ENCODE results near the gene SLC22A7.
"Not testable (repeated sequence)": the region's sequence is repeated elsewhere in the genome, so short reads cannot be mapped to it uniquely, and the experiment has no call there.

The SLC22A7 gene

DNA sequence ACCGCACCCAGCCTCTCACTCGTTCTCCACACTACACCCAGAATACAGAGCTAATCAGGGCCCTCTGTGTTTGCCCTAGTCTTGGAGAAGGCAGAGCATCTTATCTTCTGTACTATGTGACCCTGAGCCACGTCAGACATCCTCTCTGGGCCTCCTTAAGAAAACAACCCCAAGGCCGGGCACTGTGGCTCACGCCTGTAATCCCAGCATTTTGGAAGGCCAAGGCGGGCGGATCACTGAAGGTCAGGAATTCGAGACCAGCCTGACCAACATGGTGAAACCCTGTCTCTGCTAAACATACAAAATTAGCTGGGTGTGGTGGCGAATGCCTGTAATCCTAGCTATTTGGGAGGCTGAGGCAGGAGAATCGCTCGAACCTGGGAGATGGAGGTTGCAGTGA, 4.9 kb downstream of the SLC22A7 start:
- not testable (repeated sequence) for DNase-seq

DNA sequence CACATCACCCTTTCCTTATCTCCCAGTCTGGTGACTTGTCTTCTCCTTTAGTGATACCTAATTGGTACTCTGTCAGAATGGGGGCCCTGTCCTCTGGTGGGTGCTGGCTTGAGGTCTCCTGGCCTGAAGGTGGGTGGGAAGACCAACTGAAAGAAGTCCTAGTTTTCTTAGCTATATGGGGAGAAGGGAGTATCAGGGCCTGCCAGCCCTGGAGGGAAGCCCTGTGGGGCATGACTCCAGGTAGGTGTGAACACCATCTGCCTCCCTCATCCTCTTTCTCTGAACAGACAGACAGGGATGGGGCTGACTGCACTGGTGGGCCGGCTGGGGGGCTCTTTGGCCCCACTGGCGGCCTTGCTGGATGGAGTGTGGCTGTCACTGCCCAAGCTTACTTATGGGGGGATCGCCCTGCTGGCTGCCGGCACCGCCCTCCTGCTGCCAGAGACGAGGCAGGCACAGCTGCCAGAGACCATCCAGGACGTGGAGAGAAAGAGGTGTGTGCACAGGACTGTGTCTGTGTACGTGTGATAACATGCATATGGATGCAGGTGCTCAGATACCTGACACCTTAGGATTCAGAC, 5.8 kb downstream of the SLC22A7 start:
- DNase-seq: no peak

DNA sequence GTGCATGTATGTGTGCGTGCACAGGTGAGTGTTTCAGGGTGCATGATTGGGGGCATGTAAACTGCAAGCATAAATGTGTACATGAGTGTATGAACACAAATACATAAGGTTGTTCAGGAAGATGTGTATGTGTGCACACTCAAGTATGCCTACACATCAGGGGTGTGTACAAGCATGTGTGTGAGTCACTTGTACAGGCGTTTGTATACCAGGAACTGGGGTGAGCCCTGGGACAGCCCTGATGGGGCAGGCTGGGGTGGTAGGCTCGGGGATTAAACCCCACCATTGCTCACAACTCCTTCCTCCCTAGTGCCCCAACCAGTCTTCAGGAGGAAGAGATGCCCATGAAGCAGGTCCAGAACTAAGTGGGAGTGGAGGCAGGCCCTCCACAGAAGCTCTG, 6.3 kb downstream of the SLC22A7 start:
- no peak for DNase-seq

DNA sequence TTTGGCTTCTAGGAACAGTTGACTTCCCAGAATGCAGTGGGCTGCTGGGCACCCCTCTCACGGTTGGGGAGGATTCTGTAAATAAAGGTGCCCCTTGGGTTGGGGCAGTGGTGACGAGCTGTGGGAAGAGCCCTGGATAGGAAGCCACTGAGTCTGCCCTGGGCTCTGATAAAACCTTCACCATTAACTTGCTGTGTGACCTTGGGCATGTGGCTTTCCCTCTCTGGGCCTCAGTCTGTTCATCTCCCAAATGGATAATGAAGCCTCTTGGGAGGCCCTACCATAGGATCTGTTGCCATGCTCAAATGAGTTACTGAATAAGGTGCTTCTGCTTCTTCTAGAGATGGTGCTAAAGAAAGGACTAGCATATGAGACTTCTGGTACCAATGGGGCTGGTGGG, 6.8 kb downstream of the SLC22A7 start:
- no peak for DNase-seq

GRCh38 chr6:43306086-43306485, 8.0 kb downstream of the SLC22A7 start:
- no peak for DNase-seq

GRCh38 chr6:43307451-43308100, 9.5 kb downstream of the SLC22A7 start:
- DNase-seq: no peak

DNA sequence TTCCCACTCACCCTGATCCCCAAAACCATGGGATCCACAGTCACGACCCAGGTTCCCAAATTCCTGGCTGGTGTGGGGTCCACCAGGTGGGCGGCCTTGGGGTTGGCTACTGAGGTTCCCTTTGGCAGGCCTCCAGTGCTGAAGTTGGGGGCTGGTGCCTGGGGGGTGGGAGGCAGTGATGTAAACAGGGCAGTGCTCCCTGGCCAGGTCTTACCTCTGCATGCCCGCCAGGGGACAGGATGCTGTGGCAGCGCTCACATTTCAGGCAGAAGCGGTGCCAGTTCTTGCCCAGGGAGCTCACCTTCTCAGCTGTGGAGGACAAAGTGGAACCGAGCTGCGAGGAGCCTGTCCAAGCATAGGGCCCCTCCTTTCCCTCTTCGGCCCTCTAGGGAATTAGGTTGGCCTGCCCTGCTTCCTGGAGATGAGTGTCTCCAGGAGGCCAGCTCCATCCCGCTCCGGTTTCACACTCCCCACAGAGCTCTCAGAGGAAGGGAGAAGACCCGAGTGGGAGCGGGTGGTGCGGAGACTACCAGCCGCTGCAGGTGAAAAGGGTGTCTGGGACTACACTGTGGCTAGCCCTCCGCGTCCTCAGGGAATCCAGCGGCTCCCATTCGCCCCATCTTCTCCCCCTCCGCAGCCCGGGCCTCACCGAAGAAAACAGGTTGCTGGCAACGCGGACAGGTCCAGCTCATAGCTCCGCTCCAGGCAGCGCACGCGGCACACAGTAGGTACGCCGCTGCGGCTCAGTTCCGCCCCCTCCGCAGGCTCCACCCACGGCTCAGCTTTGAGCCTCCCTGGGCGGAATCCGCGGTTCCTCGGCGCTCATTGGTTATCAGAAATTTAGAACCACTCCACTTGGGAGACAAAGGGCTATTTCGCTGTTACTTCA, 10.3 kb downstream of the SLC22A7 start, which contains the start of gene CRIP3:
Gene CRIP3 (minus strand): TSS at position 726 of the 889 bp plus-strand sequence. CDS start 34 bp downstream, at position 692.
- peak; percentile 2 to 20 for DNase-seq

GRCh38 chr6:43308990-43309477, 11.0 kb downstream of the SLC22A7 start:
- no peak for DNase-seq

GRCh38 chr6:43310134-43310533, 12.1 kb downstream of the SLC22A7 start:
- no peak for DNase-seq

DNA sequence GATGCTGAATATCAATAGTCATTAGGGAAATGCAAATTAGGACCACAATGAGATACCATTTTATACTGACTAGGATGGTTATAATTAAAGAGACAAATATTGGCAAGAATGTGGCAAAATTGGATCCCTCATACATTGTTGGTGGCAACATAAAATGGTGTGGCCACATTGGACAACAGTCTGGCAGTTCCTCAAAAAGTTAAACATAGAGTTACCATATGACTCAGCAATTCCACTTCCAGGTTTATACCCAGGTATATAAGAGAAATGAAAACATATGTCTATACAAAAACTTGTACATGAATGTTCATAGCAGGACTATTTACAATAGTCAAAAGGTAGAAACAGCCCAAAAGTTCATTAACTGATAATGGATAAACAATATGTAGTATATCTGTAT, 12.6 kb downstream of the SLC22A7 start:
- DNase-seq: no peak

- no peak for DNase-seq
Measured at GRCh38 chr6:43311666-43312065, 13.6 kb downstream of the SLC22A7 start.

GRCh38 chr6:43313813-43314212, 15.8 kb downstream of the SLC22A7 start:
- DNase-seq: no peak

DNA sequence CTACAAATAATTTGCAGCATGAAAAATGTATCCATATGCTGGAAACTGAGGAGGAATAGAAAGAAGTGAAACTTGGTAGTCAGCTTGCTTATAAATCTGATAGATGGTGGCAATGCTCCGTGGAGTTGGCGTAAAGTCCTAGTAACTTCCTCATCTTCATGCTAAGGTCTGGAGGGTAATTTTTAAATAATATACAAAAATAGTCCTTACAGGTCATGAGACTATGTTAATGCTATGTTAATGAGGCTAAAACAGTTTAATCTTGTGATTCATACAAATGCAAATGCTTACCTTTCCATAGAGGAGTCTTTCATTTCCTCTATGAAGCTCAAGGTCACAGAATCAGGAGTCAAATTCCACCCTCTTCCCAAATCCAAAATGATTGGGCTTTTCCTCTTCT, 20.0 kb downstream of the SLC22A7 start:
- no peak for DNase-seq

DNA sequence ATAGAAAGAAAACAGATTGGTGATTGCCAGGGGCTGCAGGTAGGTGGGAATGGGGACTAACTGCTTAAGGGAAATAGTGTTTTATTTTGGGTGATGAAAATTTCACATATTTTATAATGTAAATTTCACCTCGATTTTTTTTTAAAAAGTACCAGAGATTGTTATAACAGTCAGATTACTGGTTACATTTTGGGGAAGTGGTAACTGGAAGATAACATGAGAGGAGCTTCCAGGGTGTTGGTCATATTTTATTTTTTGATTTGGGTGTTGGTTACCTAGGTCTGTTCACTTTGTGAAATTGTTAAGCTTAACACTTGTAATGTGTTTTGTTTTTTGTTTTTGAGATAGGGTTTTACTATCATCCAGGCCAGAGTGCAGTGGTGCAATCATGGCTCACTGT, 27.8 kb downstream of the SLC22A7 start:
- no peak for DNase-seq

DNA sequence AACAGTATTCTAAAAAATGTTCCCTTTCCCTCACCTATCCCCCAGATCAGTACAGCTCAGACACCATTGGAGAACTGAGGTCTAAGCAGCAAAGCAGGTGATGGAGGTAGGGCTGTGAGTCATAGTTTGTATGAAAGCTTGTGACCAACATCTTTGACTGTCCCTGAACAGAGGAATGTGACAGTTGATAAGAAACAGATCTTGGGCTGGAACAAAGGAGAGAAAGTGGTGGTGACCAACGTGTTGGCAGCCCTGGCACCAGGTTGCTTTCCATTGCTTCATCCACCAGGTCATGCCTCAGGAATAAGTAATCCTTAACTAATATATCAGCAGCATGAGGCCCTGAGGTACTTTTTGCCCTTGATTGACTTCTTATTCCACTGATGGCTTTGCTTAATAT, 30.5 kb downstream of the SLC22A7 start:
- no peak for DNase-seq

DNA sequence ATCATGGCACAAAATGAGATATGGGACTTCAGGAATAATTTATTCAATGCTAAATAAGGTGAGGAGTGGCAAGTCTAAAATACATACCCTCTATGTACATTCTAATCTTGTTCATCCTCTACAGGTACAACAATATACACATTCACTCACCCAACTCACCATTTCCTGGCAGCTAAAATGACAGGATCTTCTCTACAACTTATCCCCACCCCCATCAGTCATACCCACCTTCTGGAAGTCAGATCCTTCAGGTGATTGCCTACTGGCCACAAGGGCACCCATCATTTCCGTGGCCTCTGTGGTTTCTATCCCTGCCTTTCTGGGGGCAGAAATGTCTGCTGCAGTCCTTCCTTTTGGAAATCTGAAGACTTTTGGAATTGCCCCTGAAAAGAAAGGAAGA, 33.4 kb downstream of the SLC22A7 start:
- DNase-seq: no peak

- DNase-seq: no peak
Measured at GRCh38 chr6:43331891-43332290, 33.8 kb downstream of the SLC22A7 start.

DNA sequence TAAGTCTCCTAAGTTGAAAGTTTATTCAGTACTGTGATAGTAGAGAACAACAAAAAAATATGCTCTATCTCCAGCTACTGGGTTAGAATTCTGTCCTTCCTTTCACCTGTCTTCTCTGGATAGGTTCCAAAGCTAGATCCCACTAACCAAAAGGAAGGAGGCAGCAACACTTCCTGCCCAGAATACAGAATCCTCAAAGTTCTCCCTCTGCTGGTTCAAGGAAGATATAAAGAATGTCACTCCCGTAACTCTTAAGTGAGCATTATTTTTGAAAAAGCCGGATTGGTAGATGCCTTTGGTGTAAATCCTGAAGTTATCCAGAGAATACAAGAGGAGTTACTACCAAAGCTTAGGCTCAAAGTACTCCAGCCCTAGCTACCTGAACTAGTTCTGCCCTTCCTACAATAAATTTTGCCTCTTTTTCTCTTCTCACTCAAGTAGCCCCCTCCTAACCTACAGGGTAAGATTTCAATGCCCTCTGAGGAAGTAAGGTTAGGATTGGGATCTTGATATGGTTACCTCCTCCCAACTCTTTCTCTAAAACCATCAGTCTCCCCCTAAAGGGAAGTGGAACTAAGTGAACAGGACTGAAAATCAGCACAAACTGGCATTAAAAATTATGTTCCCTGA, 36.5 kb downstream of the SLC22A7 start:
- peak; percentile 3 to 69 for DNase-seq

GRCh38 chr6:43335469-43335868, 37.4 kb downstream of the SLC22A7 start:
- DNase-seq: no peak

DNA sequence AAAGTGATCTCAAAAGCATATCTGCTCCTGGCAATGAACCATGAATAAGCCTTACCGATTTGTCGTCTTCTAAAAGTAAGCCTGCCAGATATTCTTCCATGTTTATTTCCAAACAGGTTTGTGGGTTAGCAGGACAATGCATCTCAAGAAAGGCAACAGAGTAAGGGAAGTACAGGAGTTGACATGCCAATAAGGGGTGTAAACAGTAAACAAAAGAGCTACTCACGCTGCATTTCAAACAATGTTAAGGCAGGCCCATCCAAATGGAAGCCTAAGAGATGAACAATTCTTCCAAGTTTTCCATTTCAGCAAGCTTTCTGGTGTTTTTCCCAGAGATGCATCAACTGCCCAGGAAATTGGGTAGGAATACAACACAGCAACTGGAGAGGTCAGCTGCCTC, 38.3 kb downstream of the SLC22A7 start:
- no peak for DNase-seq

GRCh38 chr6:43338243-43338642, 40.2 kb downstream of the SLC22A7 start:
- no peak for DNase-seq

DNA sequence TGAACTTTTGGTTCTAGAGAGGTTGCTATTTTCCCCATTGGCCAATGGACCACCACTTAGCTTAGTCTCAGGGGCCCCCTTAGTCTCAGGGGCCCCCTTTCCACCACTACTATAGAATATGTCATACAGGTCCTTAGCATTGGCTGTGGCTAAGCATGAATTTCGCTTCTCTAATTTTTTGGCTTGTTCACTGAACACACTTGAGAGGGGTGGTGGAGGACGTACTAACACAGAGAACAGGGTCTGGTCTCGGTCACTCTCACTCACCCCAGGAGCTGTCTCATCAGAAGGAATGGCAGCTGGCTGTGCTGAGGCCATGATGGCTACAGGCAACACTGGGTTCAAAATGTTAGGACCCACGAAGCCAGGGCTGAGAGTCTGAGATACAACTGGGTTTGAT, 41.1 kb downstream of the SLC22A7 start:
- no peak for DNase-seq

- DNase-seq: not testable (repeated sequence)
Measured at GRCh38 chr6:43346243-43346642, 48.2 kb downstream of the SLC22A7 start.

Measured in NCI-H524 (cell line).